Testis (tissue), 2 donors: Measurements from ENCODE around the gene TP53BP2.

Source experiments
- CTCF ChIP-seq, 3 experiments: fragments of 450-650 bp in 2 of 3; fragments of 200-600 bp in 1 of 3; sonication (generic) in 1 of 3; IDR thresholded peaks; one replicate each; pipeline ENCODE4 v1.5.1; 2016 to 2019; ENCODE audit warnings: antibody characterized with exemption in 3 of 3, mild to moderate bottlenecking in 2 of 3, moderate library complexity in 1 of 3
- POLR2A ChIP-seq: fragments of 450-650 bp; IDR thresholded peaks from one replicate; pipeline ENCODE4 v1.6.1; 2017; ENCODE audit warnings: antibody characterized with exemption, mild to moderate bottlenecking, moderate library complexity

GRCh38 chr1:223886516-223886921, 40.8 kb upstream of the TP53BP2 start:
- TF ChIP-seq CTCF (IDR thresholded peaks at IDR 0.05) (no peak), POLR2A (no peak)
